GM12873 (cell line): Measurements from ENCODE around the gene CEMIP.

Experiments used
- CTCF ChIP-seq: IDR thresholded peaks from 2 replicates; pipeline ENCODE4 v1.5.1; 2012; ENCODE audit warnings: low read depth, mild to moderate bottlenecking, moderate library complexity, low read length, control low read depth; ENCODE audit not compliant: insufficient read depth; ENCODE audit errors: missing control alignments

CEMIP gene

GRCh38 chr15:80932513-80932815 is 153.3 kb downstream of the CEMIP start:
- TF ChIP-seq CTCF, result no peak

- TF ChIP-seq CTCF, result no peak
Observed at GRCh38 chr15:80932989-80933388, 153.8 kb downstream of the CEMIP start.

- TF ChIP-seq CTCF, result no peak
Observed at GRCh38 chr15:80934761-80935221, 155.6 kb downstream of the CEMIP start.

- no peak for TF ChIP-seq CTCF
Observed at GRCh38 chr15:80936288-80937078, 157.3 kb downstream of the CEMIP start.

- no peak for TF ChIP-seq CTCF
Observed at GRCh38 chr15:80937718-80938117, 158.5 kb downstream of the CEMIP start.

GRCh38 chr15:80939216-80939615 is 160.0 kb downstream of the CEMIP start:
- TF ChIP-seq CTCF, result no peak

- TF ChIP-seq CTCF, result no peak
Observed at GRCh38 chr15:80940331-80940730, 161.2 kb downstream of the CEMIP start.
